Activated CD8-positive, alpha-beta memory T cell treated with anti-CD3 and anti-CD28 coated beads, Interleukin-2, amount 50 U/mL, for 1 hour (primary cell): ENCODE data around the gene SORCS2.

Experiments used
- DNase-seq: peaks from one replicate; pipeline ENCODE4 v3.0.0-alpha.2; 2020; ENCODE audit errors: extremely low read depth

The SORCS2 gene

GRCh38 chr4:7392438-7393421 is 200.4 kb downstream of the SORCS2 start:
- no peak for DNase-seq

DNA sequence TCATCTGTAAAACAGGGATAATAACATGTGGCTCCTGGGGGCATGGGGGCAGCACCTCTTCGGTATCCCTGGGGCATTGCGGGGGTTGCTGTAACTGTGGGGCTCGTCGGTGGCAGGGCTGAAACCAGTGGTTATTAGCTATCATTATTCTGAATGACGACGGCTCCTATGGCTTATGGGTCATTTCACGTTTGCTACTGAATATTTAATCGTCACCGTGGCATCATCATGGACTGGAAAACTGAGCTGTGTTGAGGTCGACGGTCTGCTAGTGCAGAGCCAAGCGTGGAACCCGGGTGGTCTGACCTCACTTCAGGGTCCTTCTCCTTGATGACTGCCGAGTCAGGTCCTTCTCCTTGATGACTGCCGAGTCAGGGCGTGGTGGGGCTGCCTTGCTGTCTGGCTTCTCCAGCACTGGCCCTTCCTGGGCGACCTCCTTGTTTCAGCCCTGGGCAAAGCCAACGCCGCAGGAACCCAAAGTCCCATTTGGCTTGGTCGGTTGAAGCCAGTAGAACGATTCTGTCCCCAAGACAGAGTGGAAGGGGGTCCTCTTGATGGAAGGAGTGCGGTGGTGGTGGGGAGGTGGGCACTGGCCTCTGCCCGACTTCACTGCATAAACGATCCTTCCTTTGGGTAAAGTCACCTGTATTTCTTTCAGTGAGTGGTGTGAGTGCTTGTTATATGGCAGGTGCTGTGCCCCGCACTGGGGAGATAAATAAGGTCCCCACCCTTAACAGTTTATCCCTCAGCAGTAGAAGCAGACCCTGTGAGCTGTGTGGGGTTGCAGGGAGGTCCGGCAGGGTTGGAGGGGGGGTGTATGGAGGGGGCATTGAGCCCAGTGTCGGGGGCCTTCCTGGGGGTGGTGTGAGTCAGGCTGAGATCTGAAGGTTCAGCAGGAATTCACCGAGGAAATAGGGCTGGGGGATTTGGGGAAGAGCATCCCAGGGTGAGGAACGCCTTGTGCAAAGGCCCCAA is 201.6 kb downstream of the SORCS2 start:
- no peak for DNase-seq

- no peak for DNase-seq
Measured at GRCh38 chr4:7394681-7395451, 202.5 kb downstream of the SORCS2 start.

GRCh38 chr4:7395645-7396044 is 203.3 kb downstream of the SORCS2 start:
- DNase-seq: no peak

- DNase-seq: no peak
Measured at GRCh38 chr4:7396186-7396910, 204.0 kb downstream of the SORCS2 start.

DNA sequence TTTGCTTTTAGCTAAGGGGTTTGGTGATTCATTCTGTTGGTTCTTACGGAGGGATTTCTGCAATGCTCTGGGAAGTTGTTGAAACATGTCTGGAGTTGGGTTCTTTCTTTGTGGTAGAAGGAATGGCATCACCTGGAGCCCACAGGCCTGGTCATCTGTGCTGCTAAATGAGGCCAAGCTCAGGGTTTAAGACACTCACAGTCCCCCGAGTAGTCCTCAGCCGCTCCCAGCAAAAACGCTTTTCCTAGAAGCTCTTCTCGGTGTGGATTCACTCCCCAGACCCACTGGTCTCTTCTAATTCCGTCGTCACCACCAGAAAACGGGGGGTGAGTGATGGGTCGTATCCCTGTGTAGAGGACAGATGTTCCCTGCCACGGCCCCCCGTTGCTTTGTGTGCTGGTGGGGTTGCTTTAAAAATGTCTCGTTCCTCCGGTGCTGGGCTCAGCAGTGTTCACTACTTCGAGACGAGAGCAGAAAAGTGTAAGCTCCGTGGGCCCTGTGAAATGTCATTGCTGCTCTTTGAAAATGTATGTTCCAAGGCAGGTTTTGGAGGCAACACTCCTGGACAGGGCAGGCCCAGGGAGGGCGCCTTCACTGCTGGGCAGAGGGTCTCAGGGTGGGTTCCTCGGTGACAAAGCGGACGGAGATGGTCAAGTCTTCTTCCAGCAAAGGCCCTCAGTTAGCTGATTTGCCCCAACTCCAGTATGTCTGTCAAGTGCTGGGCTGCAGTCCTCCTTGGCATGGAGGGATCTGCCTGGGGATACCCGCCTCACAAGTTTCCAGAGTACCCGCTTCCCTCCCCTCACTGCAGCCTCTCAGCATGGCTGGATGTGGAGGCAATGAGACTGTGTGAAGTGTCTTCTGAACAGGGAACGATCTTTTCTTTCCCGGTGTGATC is 205.1 kb downstream of the SORCS2 start:
- DNase-seq: no peak

DNA sequence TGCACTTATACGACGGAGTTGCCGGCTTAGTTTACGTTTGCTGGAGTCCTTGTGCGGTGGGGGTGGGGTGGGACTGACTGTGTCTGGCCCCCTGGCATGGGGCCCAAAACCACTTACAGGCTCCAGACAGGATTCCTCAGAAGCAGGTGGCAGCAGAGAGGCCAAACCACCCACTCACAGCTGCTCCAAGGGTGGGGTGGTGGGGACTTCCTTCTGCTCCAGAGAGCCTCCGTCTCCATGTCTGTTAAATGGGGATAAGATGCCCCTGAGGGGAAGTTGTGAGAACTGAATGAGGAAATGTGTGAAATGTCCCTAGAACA is 205.7 kb downstream of the SORCS2 start:
- DNase-seq: no peak

GRCh38 chr4:7398788-7399439 is 206.6 kb downstream of the SORCS2 start:
- DNase-seq: no peak

DNA sequence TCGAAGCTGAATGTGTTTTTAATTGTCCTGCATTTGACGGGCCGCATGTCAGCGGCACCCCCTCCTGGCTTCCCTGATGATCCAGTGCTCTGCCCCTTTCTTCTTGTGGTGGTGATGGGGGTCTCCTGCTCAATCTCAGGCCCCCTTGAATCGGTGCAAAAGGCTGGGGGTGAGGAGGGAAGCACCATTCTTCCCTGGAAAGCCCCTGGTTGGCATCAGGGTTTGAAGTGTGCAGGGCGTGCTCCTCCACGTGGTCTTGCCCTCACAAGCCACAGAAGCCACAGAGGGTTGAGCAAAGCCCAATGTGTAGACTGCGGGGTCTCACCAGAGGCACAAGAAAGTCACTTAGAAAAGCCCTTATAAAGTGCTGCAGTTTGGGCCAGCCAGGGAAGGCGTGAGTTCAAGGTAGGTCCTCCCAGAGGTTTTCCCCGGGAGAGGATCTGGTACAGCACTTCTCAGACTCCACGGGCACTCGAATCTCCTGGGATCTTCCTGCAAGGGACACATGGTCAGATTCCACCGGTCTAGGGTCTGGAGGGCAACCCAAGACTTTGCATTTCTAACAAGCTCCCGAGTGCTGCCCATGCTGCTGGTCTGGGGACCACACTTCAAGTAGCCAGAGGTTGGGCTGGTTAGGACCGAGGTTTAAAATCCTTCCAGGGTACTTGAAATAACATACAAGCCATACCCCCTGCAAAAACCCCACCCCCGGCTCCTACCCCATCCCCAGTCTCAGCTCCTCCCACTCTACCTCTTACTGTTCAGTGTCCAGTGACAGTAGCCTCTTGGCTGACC is 207.3 kb downstream of the SORCS2 start:
- no peak for DNase-seq

DNA sequence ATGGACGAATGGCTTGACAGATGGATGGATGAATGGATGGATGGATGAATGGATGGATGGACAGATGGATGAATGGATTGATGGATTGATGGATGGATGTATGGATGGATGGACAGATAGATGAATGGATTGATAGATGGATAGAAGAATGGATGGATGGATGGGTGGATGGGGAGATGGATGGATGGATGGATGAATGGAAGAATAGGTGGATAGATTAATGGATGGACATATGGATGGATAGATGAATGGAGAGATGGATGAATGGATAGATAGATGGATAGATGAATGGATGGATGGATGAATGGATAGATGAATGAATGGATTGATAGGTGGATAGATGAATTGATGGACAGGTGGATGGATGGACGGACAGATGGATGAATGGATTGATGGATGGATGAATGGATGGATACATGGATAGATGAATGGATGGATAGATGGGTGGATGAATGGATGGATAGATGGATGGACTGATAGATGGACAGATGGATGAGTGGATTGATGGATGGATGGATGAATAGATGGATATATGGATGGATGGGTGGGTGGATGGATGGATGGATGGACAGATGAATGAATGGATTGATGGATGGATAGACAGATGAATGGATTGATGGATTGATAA is 208.4 kb downstream of the SORCS2 start:
- DNase-seq: no peak

DNA sequence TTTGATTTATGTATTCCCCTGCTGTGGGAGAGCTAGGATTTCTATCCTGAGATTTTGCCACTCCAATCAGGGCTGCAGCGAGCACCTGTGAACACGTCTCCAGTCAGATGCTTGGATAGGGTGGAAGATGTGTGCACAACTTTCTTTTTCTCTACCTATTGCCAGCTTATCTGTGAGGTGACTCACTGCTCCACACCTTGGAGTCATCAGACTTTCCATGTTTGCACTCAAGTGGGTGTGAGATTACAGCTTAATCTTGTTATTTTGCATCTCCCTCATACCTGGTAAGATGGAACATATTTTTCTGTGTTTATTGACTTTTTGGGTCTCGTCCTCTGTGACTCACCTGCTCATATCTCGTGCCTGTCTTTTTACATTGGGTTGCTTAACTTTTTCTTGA is 210.2 kb downstream of the SORCS2 start:
- DNase-seq: no peak

GRCh38 chr4:7403001-7403400 is 210.7 kb downstream of the SORCS2 start:
- no peak for DNase-seq

GRCh38 chr4:7408166-7408565 is 215.8 kb downstream of the SORCS2 start:
- no peak for DNase-seq

GRCh38 chr4:7410446-7410845 is 218.1 kb downstream of the SORCS2 start:
- no peak for DNase-seq

DNA sequence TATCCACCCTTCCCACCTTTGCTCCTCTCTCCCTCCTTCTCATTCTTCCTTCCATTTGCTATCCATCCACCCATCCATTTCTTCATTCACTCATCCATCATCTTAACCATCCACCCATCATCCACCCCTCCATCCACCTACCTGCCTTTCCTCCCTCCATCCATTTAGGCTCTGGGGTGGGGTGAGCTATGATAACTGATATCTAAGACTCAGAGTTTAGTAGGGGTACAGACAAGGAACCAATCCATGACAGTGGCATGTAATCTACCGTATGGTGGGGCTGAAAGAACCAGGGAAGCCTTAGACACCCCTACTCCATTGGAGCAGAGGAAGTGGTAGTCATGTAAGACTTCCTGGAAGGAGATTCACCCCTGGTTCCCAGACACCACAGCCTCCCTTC is 219.2 kb downstream of the SORCS2 start:
- DNase-seq: no peak

DNA sequence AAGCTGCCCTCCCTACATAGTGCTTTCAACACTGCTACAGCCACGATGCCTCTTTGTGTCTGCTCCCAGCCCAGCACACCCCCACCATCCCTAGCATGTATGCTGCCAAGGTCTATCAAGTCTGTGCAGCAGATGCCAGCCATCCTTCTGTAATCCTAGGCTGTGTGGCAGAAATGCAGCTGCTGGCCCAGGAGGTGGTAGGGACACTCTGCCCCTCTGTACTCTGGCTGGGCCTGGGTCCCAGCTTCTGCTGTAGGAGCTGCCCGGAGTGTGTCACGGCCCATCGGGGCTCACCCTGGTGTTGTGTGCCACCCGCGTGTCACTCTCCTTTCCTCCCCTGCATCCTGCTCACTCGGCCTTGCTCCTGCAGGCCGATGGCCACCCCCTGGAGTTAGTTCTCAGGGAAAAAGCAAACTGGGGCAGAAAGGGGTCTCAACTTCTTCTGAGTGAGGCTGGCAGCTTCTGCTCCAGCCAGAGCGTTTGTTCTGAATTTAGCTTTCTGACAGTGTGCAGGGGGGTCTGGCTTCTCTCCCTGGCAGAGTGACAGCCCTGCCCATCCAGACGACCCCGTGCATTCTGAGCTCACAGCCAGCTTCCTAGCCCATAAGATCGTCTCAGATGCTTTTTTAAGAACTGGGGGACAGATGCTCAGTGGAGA is 219.7 kb downstream of the SORCS2 start:
- DNase-seq: no peak

DNA sequence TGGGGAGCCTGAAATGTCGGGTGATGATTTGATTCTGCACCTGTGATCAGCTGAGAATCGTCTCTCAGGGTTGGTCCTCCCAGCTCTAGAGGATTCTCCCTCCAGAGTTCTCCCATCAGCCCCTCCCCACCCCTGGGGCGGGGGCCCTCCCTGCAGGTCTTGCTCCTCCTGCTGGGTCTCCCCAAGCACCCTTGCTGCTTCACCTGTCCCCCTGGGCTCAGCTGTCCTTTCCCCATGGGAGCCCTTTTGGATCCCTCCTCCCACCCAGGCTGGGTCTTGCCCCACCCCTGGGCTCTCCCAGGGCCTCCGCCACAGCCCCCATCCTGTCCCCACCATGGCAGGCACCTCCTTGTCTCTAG is 220.2 kb downstream of the SORCS2 start:
- no peak for DNase-seq

DNA sequence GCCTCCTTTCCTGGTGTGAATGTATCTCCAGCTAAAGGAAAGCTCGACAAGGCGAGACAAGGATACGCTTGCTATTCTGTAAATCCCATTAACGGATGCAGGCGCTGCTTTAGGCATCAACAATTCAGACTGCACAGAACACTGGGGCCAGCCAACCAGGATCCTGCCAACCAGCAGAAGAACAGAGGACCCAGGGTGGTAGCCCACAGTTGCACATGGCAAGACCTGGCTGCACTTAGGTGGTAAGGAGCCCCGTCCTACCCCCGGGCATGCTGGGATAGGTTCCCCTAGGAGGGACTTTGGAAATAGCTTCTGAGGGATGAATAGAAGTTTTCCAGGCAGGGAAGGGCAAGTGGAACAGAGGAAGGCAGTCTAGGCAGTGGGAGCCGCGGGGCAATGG is 221.7 kb downstream of the SORCS2 start:
- no peak for DNase-seq
